MM.1S (cell line): ENCODE data around the gene ZNF174.
A peak's percentile ranks its signal among the peaks of the same experiment; 100 is the strongest.

Source experiments
- DNase-seq: peaks from one replicate; pipeline ENCODE4 v3.0.0-alpha.2; 2015
- H2AFZ ChIP-seq: fragments of 300-600 bp; sonication (generic); 2 replicates; pipeline ENCODE4 v1.6.0; 2016; ENCODE audit warnings: antibody characterized with exemption, low read length
- H3F3A ChIP-seq: fragments of 300-600 bp; sonication (generic); 2 replicates; pipeline ENCODE4 v1.6.1; 2016; ENCODE audit warnings: mild to moderate bottlenecking, antibody characterized with exemption, low read length, moderate library complexity, mixed read lengths; ENCODE audit not compliant: insufficient read depth
- H3K27ac ChIP-seq: fragments of 300-600 bp; sonication (generic); 2 replicates; pipeline ENCODE4 v1.5.1; 2016; ENCODE audit warnings: mild to moderate bottlenecking, low read length
- H3K27me3 ChIP-seq: fragments of 300-600 bp; sonication (generic); replicated peaks from 2 replicates; pipeline ENCODE4 v1.6.0; 2016; ENCODE audit warnings: low read length; ENCODE audit not compliant: insufficient read depth
- H3K36me3 ChIP-seq: fragments of 300-600 bp; sonication (generic); replicated peaks from 2 replicates; pipeline ENCODE4 v1.6.1; 2016; ENCODE audit warnings: mild to moderate bottlenecking, low read length, mixed read lengths; ENCODE audit not compliant: insufficient read depth
- H3K4me1 ChIP-seq: fragments of 300-600 bp; sonication (generic); 2 replicates; pipeline ENCODE4 v1.6.1; 2016; ENCODE audit warnings: low read length, mixed read lengths
- H3K4me2 ChIP-seq: fragments of 300-600 bp; sonication (generic); 2 replicates; pipeline ENCODE4 v1.6.0; 2016; ENCODE audit warnings: low read depth, low read length
- H3K4me3 ChIP-seq: fragments of 300-600 bp; sonication (generic); 2 replicates; pipeline ENCODE4 v1.5.1; 2016; ENCODE audit warnings: low read length, mixed read lengths
- H3K79me2 ChIP-seq: fragments of 300-600 bp; sonication (generic); 2 replicates; pipeline ENCODE4 v1.6.1; 2016; ENCODE audit warnings: mixed run types, low read length, mixed read lengths
- H3K9ac ChIP-seq: fragments of 300-600 bp; sonication (generic); 2 replicates; pipeline ENCODE4 v1.6.1; 2016; ENCODE audit warnings: low read length, mixed read lengths
- H3K9me2 ChIP-seq: fragments of 300-600 bp; sonication (generic); replicated peaks from 2 replicates; pipeline ENCODE4 v1.6.1; 2016; ENCODE audit warnings: mild to moderate bottlenecking, low read length, mixed read lengths; ENCODE audit not compliant: insufficient read depth
- H3K9me3 ChIP-seq: fragments of 300-600 bp; sonication (generic); replicated peaks from 2 replicates; pipeline ENCODE4 v1.6.1; 2016; ENCODE audit warnings: mild to moderate bottlenecking, low read length, mixed read lengths; ENCODE audit not compliant: insufficient read depth
- H4K20me1 ChIP-seq: fragments of 300-600 bp; sonication (generic); 2 replicates; pipeline ENCODE4 v1.6.1; 2016; ENCODE audit warnings: mild to moderate bottlenecking, low read length, moderate library complexity, mixed read lengths; ENCODE audit not compliant: insufficient read depth
- EZH2 ChIP-seq: fragments of 300-600 bp; sonication (generic); optimal IDR thresholded peaks from 2 replicates; pipeline ENCODE3; 2017; ENCODE audit warnings: low read depth, mild to moderate bottlenecking, antibody characterized with exemption, low read length, mixed read lengths
- EZH2phosphoT487 ChIP-seq: fragments of 300-600 bp; sonication (generic); IDR thresholded peaks from 2 replicates; pipeline ENCODE4 v1.6.1; 2018; ENCODE audit warnings: antibody characterized with exemption, low read length
- TF ChIP-seq, protein P1 (sequence below): fragments of 300-600 bp; sonication (generic); IDR thresholded peaks from 2 replicates; pipeline ENCODE4 v1.5.1; 2016; ENCODE audit warnings: antibody characterized with exemption, low read length, mixed read lengths

ZNF174 gene

DNA sequence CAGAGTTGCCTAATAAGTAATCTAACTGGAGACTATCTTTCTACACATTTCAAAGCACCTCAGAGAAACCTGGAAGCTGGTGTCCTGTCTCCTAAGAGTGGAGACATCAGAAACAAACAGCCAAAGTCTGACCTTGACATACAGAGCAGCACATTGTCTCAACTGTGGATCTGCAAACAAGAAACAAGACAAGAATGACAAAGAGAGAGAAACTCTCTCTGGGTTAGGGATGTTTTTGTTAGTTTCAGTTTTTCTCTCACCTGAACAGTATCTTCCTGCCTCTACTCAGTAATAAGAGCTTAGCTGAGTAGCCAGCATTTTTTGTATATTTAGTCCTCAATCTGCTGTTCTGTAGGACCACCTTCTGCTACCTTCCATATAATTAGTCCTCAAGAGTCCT is 33.4 kb downstream of the ZNF174 start:
- peaks cover 17% of the 10 kb centered on the region; the same call in 1 of the 2 replicates for H3K4me1 ChIP-seq
- H3K36me3 ChIP-seq, result no peaks in the 10 kb centered on the region
- peak overlapping the region; percentile 42 for H3K4me2 ChIP-seq
- H3K9me2 ChIP-seq, result no peaks in the 10 kb centered on the region
- H3K9ac ChIP-seq, result peak overlapping the region; percentile 11; the same call in 1 of the 2 replicates
- H3K79me2 ChIP-seq, result no peaks in the 10 kb centered on the region
- no peaks in the 10 kb centered on the region for H3K27me3 ChIP-seq
- peak overlapping the region; percentile 71; the same call in 1 of the 2 replicates for H3K27ac ChIP-seq
- no peak overlapping the region; the same call in 1 of the 2 replicates for H3K4me3 ChIP-seq
- no peaks in the 10 kb centered on the region for H3K9me3 ChIP-seq
- H4K20me1 ChIP-seq, result no peaks in the 10 kb centered on the region
- no peak overlapping the region for H2AFZ ChIP-seq
- DNase-seq, result peak; percentile 48
- H3F3A ChIP-seq, result peaks cover 15% of the 10 kb centered on the region
- TF ChIP-seq EZH2phosphoT487 (no peak), EZH2 (no peak)
- TF ChIP-seq, protein P1, sequence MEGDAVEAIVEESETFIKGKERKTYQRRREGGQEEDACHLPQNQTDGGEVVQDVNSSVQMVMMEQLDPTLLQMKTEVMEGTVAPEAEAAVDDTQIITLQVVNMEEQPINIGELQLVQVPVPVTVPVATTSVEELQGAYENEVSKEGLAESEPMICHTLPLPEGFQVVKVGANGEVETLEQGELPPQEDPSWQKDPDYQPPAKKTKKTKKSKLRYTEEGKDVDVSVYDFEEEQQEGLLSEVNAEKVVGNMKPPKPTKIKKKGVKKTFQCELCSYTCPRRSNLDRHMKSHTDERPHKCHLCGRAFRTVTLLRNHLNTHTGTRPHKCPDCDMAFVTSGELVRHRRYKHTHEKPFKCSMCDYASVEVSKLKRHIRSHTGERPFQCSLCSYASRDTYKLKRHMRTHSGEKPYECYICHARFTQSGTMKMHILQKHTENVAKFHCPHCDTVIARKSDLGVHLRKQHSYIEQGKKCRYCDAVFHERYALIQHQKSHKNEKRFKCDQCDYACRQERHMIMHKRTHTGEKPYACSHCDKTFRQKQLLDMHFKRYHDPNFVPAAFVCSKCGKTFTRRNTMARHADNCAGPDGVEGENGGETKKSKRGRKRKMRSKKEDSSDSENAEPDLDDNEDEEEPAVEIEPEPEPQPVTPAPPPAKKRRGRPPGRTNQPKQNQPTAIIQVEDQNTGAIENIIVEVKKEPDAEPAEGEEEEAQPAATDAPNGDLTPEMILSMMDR, result no peak

GRCh38 chr16:3439637-3440036 is 38.6 kb downstream of the ZNF174 start:
- no peaks in the 10 kb centered on the region for H3K9me3 ChIP-seq
- H3K36me3 ChIP-seq, result no peaks in the 10 kb centered on the region
- TF ChIP-seq EZH2phosphoT487 (no peak), EZH2 (no peak)
- TF ChIP-seq, protein P1, result no peak

GRCh38 chr16:3443108-3444031 is 42.4 kb downstream of the ZNF174 start, which contains the start of the genes NAA60 and ZNF597:
NAA60 (plus strand) TSS chr16:3443680; CDS start chr16:3476228, 32,548 bp downstream.
ZNF597 (minus strand) TSS chr16:3443504; CDS start chr16:3443153, 351 bp downstream.
- Histone ChIP-seq H3K27ac (peak within 1 kb of the TSS; percentile 29; the same call in 1 of the 2 replicates), H3K4me1 (no peaks in the 10 kb centered on the region), H3K27me3 (no peaks in the 10 kb centered on the region), H3K79me2 (peaks cover 21% of the 10 kb centered on the region), H2AFZ (peak within 1 kb of the TSS; percentile 75), H4K20me1 (no peaks in the 10 kb centered on the region), H3K9me2 (no peaks in the 10 kb centered on the region), H3K36me3 (no peaks in the 10 kb centered on the region), H3K4me3 (peak within 1 kb of the TSS; percentile 74), H3F3A (no peaks in the 10 kb centered on the region), H3K9me3 (no peaks in the 10 kb centered on the region), H3K4me2 (peak within 1 kb of the TSS; percentile 58), H3K9ac (peak within 1 kb of the TSS; percentile 71)
- no peak for TF ChIP-seq EZH2
- TF ChIP-seq, protein P1, result no peak
- TF ChIP-seq EZH2phosphoT487, result no peak
- peak; percentile 89 for DNase-seq

More at GRCh38 chr16:3439637-3440036, 38.6 kb downstream of the ZNF174 start:
- Histone ChIP-seq H3K4me1 (peaks cover 7% of the 10 kb centered on the region; the same call in 1 of the 2 replicates), H4K20me1 (no peaks in the 10 kb centered on the region), H3K4me2 (no peak overlapping the region), H3K4me3 (no peak overlapping the region), H2AFZ (no peak overlapping the region), H3K27ac (no peak overlapping the region), H3K9me2 (no peaks in the 10 kb centered on the region), H3K9ac (no peak overlapping the region), H3F3A (peaks cover 2% of the 10 kb centered on the region; the same call in 1 of the 2 replicates), H3K27me3 (no peaks in the 10 kb centered on the region), H3K79me2 (peaks cover 17% of the 10 kb centered on the region)
- DNase-seq, result no peak
